GM23338 (cell line): ENCODE results near the gene TOMM40. TPM values are rescaled to one million over a fixed set of nuclear protein-coding genes. Genes with fewer than 3 reads are reported as not detected.
"Not testable (repeated sequence)": the region's sequence is repeated elsewhere in the genome, so short reads cannot be mapped to it uniquely, and the experiment has no call there.

Source experiments
- ATAC-seq: fragments of 200-7000 bp; cut with Tn5 transposase; 3 replicates; pipeline ENCODE4 v1.9.1; 2020
- DNase-seq: peaks from one replicate; pipeline ENCODE4 v3.0.0-alpha.2; 2015; ENCODE audit warnings: low spot score
- H2AFZ ChIP-seq: fragments of 200-600 bp; sonication (generic); 2 replicates; pipeline ENCODE4 v1.8.0; 2016; ENCODE audit warnings: antibody characterized with exemption, mild to moderate bottlenecking, moderate library complexity
- H3F3A ChIP-seq: fragments of 200-600 bp; sonication (generic); replicated peaks from 2 replicates; pipeline ENCODE4 v1.8.0; 2017; ENCODE audit warnings: antibody characterized with exemption, mixed run types, low read depth
- H3K27ac ChIP-seq: fragments of 200-600 bp; sonication (generic); 2 replicates; pipeline ENCODE4 v1.6.1; 2016; ENCODE audit warnings: low read depth
- H3K27me3 ChIP-seq: fragments of 200-600 bp; sonication (generic); 2 replicates; pipeline ENCODE4 v1.8.0; 2016; ENCODE audit warnings: mild to moderate bottlenecking, mixed run types, moderate library complexity; ENCODE audit not compliant: insufficient read depth
- H3K36me3 ChIP-seq: fragments of 200-600 bp; sonication (generic); 2 replicates; pipeline ENCODE4 v1.8.0; 2016; ENCODE audit warnings: mild to moderate bottlenecking; ENCODE audit not compliant: insufficient read depth
- H3K4me1 ChIP-seq: fragments of 200-600 bp; sonication (generic); 2 replicates; pipeline ENCODE4 v1.8.0; 2016; ENCODE audit warnings: mild to moderate bottlenecking, moderate library complexity; ENCODE audit not compliant: insufficient read depth
- H3K4me2 ChIP-seq: fragments of 200-600 bp; sonication (generic); 2 replicates; pipeline ENCODE4 v1.7.1; 2017; ENCODE audit warnings: mixed run types
- H3K4me3 ChIP-seq: fragments of 200-600 bp; sonication (generic); 2 replicates; pipeline ENCODE4 v1.6.1; 2016; ENCODE audit warnings: mixed run types
- H3K79me2 ChIP-seq: fragments of 200-600 bp; sonication (generic); replicated peaks from 2 replicates; pipeline ENCODE4 v1.8.0; 2017; ENCODE audit warnings: mild to moderate bottlenecking; ENCODE audit not compliant: insufficient read depth
- H3K9me2 ChIP-seq: fragments of 200-600 bp; sonication (generic); 2 replicates; pipeline ENCODE4 v1.8.0; 2017; ENCODE audit not compliant: insufficient read depth
- H4K20me1 ChIP-seq: fragments of 200-600 bp; sonication (generic); replicated peaks from 2 replicates; pipeline ENCODE4 v1.8.0; 2017; ENCODE audit warnings: mild to moderate bottlenecking; ENCODE audit not compliant: insufficient read depth
- H3K27ac Mint-ChIP-seq: 2 replicates; pipeline ENCODE4 v1.8.0; 2020; ENCODE audit warnings: inconsistent platforms, mild to moderate bottlenecking, moderate library complexity, mixed read lengths
- H3K27me3 Mint-ChIP-seq: 3 replicates; pipeline ENCODE4 v1.8.0; 2022; ENCODE audit warnings: low read depth, mild to moderate bottlenecking, moderate library complexity, mixed read lengths, inconsistent platforms; ENCODE audit not compliant: insufficient read depth, poor library complexity
- H3K36me3 Mint-ChIP-seq: 3 replicates; pipeline ENCODE4 v1.8.0; 2021; ENCODE audit warnings: low read depth, mild to moderate bottlenecking, inconsistent platforms, moderate library complexity, mixed read lengths
- H3K4me1 Mint-ChIP-seq: 3 replicates; pipeline ENCODE4 v1.8.0; 2020; ENCODE audit warnings: mild to moderate bottlenecking, inconsistent platforms, mixed read lengths
- H3K4me3 Mint-ChIP-seq: 3 replicates; pipeline ENCODE4 v1.8.0; 2021; ENCODE audit warnings: moderate library complexity, mild to moderate bottlenecking, inconsistent platforms, mixed read lengths
- H3K9me3 Mint-ChIP-seq: 3 replicates; pipeline ENCODE4 v1.8.0; 2020; ENCODE audit warnings: moderate library complexity, mild to moderate bottlenecking, inconsistent platforms, mixed read lengths
- ETS1 ChIP-seq: IDR thresholded peaks from 2 replicates; pipeline ENCODE4 v1.6.1; 2016; ENCODE audit warnings: antibody characterized with exemption
- EZH2 ChIP-seq: fragments of 200-600 bp; sonication (generic); IDR thresholded peaks from one replicate; pipeline ENCODE4 v1.8.0; 2017; ENCODE audit warnings: antibody characterized with exemption, mild to moderate bottlenecking, low read depth; ENCODE audit not compliant: unreplicated experiment
- EZH2phosphoT487 ChIP-seq: fragments of 200-600 bp; sonication (generic); IDR thresholded peaks from one replicate; pipeline ENCODE4 v1.8.1; 2018; ENCODE audit warnings: antibody characterized with exemption; ENCODE audit not compliant: unreplicated experiment
- JUNB ChIP-seq: IDR thresholded peaks from one replicate; pipeline ENCODE4 v1.6.1; 2016; ENCODE audit warnings: antibody characterized with exemption; ENCODE audit not compliant: unreplicated experiment
- NANOG ChIP-seq: IDR thresholded peaks from 2 replicates; pipeline ENCODE4 v1.6.1; 2016; ENCODE audit warnings: antibody characterized with exemption, borderline replicate concordance
- STAT1 ChIP-seq: IDR thresholded peaks from one replicate; pipeline ENCODE4 v1.6.1; 2016; ENCODE audit warnings: antibody characterized with exemption; ENCODE audit not compliant: unreplicated experiment
- ZNF114 ChIP-seq: fragments of 250-450 bp; sonication (Bioruptor Pico); IDR thresholded peaks from 2 replicates; pipeline ENCODE4 v1.5.0; 2020; ENCODE audit warnings: mild to moderate bottlenecking, moderate library complexity
- ZNF331 ChIP-seq: fragments of 250-450 bp; sonication (Bioruptor Pico); IDR thresholded peaks from 2 replicates; pipeline ENCODE4 v1.5.0; 2020; ENCODE audit warnings: low read depth, mild to moderate bottlenecking, moderate library complexity
- polyA plus RNA-seq: library from polyadenylated mRNA; unstranded; fragments of >200 nt; fragmentation: Nextera tagmentation; extraction: Ambion mirVana; gene quantifications from 2 replicates; pipeline ENCODE4 v1.2.1, GENCODE V29; 2016
- total RNA-seq: library from RNA; depleted of rRNA; stranded (reverse); fragments of >200 nt; shearing (Covaris generic); gene quantifications from 2 replicates; pipeline ENCODE4 v1.2.3, GENCODE V29; 2014
- TF ChIP-seq, protein P1 (sequence below), 2 experiments: fragments of 200-600 bp in 1 of 2; sonication (generic) in 1 of 2; conservative IDR thresholded peaks; 2 replicates each; pipeline versions ENCODE4 v1.5.1 to v1.6.1; 2016 to 2017; ENCODE audit warnings: antibody characterized with exemption in 2 of 2, low read depth in 2 of 2, mild to moderate bottlenecking in 2 of 2, moderate library complexity in 1 of 2
- TF ChIP-seq, protein P2 (sequence below): IDR thresholded peaks from one replicate; pipeline ENCODE4 v1.6.1; 2018; ENCODE audit warnings: antibody characterized with exemption; ENCODE audit not compliant: unreplicated experiment

The TOMM40 gene
- total and polyA plus RNA-seq, 2 experiments from 2014 or later = 142 to 273 TPM

- not testable (repeated sequence) for H3F3A ChIP-seq, H3K4me1 Mint-ChIP-seq, DNase-seq, H2AFZ ChIP-seq, H3K27me3 ChIP-seq, H3K27me3 Mint-ChIP-seq, H3K27ac Mint-ChIP-seq, H3K9me3 Mint-ChIP-seq, H3K27ac ChIP-seq, H3K4me1 ChIP-seq, H3K4me2 ChIP-seq, H3K4me3 ChIP-seq, H3K4me3 Mint-ChIP-seq, H3K9me2 ChIP-seq, ATAC-seq
- peaks cover 57% of the 10 kb centered on the region for H4K20me1 ChIP-seq
- peaks cover 15% of the 10 kb centered on the region for H3K36me3 ChIP-seq
- H3K36me3 Mint-ChIP-seq = peaks cover 52% of the 10 kb centered on the region
- peaks cover 66% of the 10 kb centered on the region for H3K79me2 ChIP-seq
Measured at GRCh38 chr19:44861576-44861975, 29.5 kb upstream of the TOMM40 start.

GRCh38 chr19:44863990-44864389 is 27.1 kb upstream of the TOMM40 start:
- H3K27ac ChIP-seq = no peak overlapping the region
- Mint-ChIP-seq H3K36me3 (peaks cover 67% of the 10 kb centered on the region), H3K27me3 (peaks cover 7% of the 10 kb centered on the region), H3K27ac (no peak overlapping the region), H3K9me3 (no peaks in the 10 kb centered on the region; the same call in 2 of the 3 replicates), H3K4me1 (no peaks in the 10 kb centered on the region), H3K4me3 (no peak overlapping the region)
- ATAC-seq = no peak
- H3K4me2 ChIP-seq = no peak overlapping the region
- TF ChIP-seq, protein P1, sequence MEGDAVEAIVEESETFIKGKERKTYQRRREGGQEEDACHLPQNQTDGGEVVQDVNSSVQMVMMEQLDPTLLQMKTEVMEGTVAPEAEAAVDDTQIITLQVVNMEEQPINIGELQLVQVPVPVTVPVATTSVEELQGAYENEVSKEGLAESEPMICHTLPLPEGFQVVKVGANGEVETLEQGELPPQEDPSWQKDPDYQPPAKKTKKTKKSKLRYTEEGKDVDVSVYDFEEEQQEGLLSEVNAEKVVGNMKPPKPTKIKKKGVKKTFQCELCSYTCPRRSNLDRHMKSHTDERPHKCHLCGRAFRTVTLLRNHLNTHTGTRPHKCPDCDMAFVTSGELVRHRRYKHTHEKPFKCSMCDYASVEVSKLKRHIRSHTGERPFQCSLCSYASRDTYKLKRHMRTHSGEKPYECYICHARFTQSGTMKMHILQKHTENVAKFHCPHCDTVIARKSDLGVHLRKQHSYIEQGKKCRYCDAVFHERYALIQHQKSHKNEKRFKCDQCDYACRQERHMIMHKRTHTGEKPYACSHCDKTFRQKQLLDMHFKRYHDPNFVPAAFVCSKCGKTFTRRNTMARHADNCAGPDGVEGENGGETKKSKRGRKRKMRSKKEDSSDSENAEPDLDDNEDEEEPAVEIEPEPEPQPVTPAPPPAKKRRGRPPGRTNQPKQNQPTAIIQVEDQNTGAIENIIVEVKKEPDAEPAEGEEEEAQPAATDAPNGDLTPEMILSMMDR (conservative IDR thresholded peaks at IDR 0.05; ENCODE audit: low read depth in 2 of 2) = no peak
- TF ChIP-seq EZH2 (no peak), STAT1 (no peak), NANOG (no peak), ETS1 (no peak), ZNF114 (CRISPR knock-in tag) (no peak), ZNF331 (no peak)
- peaks cover 45% of the 10 kb centered on the region for H4K20me1 ChIP-seq
- no peak overlapping the region for H3K4me3 ChIP-seq
- peaks cover 15% of the 10 kb centered on the region for H3K36me3 ChIP-seq
- H2AFZ ChIP-seq = no peak overlapping the region
- no peak for DNase-seq
- peaks cover 46% of the 10 kb centered on the region for H3K79me2 ChIP-seq
- H3K9me2 ChIP-seq = no peaks in the 10 kb centered on the region
- H3F3A ChIP-seq = no peaks in the 10 kb centered on the region
- H3K4me1 ChIP-seq = no peaks in the 10 kb centered on the region
- H3K27me3 ChIP-seq = no peaks in the 10 kb centered on the region

GRCh38 chr19:44865196-44865767 is 25.8 kb upstream of the TOMM40 start:
- Mint-ChIP-seq H3K36me3 (peaks cover 66% of the 10 kb centered on the region), H3K27me3 (peaks cover 7% of the 10 kb centered on the region), H3K27ac (0 out of 2 replicates have a peak overlapping the region, but pooled peaks have one; percentile 68), H3K4me3 (no peak overlapping the region; the same call in 2 of the 3 replicates), H3K9me3 (no peaks in the 10 kb centered on the region; the same call in 2 of the 3 replicates), H3K4me1 (no peaks in the 10 kb centered on the region)
- Histone ChIP-seq H3K27me3 (no peaks in the 10 kb centered on the region), H3K9me2 (no peaks in the 10 kb centered on the region), H3K79me2 (peaks cover 33% of the 10 kb centered on the region), H3K4me1 (no peaks in the 10 kb centered on the region), H3K4me3 (no peak overlapping the region), H3F3A (0 out of 2 replicates have a peak, but pooled peaks cover 2% of the 10 kb centered on the region), H3K27ac (no peak overlapping the region), H3K4me2 (no peak overlapping the region), H4K20me1 (peaks cover 35% of the 10 kb centered on the region), H2AFZ (no peak overlapping the region), H3K36me3 (peaks cover 20% of the 10 kb centered on the region)
- DNase-seq (no peak), ATAC-seq (no peak)
- TF ChIP-seq ZNF331 (no peak), JUNB (no peak), EZH2phosphoT487 (no peak), ZNF114 (CRISPR knock-in tag) (no peak)
- TF ChIP-seq, protein P2, sequence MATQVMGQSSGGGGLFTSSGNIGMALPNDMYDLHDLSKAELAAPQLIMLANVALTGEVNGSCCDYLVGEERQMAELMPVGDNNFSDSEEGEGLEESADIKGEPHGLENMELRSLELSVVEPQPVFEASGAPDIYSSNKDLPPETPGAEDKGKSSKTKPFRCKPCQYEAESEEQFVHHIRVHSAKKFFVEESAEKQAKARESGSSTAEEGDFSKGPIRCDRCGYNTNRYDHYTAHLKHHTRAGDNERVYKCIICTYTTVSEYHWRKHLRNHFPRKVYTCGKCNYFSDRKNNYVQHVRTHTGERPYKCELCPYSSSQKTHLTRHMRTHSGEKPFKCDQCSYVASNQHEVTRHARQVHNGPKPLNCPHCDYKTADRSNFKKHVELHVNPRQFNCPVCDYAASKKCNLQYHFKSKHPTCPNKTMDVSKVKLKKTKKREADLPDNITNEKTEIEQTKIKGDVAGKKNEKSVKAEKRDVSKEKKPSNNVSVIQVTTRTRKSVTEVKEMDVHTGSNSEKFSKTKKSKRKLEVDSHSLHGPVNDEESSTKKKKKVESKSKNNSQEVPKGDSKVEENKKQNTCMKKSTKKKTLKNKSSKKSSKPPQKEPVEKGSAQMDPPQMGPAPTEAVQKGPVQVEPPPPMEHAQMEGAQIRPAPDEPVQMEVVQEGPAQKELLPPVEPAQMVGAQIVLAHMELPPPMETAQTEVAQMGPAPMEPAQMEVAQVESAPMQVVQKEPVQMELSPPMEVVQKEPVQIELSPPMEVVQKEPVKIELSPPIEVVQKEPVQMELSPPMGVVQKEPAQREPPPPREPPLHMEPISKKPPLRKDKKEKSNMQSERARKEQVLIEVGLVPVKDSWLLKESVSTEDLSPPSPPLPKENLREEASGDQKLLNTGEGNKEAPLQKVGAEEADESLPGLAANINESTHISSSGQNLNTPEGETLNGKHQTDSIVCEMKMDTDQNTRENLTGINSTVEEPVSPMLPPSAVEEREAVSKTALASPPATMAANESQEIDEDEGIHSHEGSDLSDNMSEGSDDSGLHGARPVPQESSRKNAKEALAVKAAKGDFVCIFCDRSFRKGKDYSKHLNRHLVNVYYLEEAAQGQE = no peak
- TF ChIP-seq, protein P1 (conservative IDR thresholded peaks at IDR 0.05; ENCODE audit: low read depth in 2 of 2) = no peak
